GM12872 (cell line): ENCODE results near the gene PHTF1.

Experiments
- CTCF ChIP-seq: IDR thresholded peaks from 3 replicates; pipeline ENCODE4 v1.5.1; 2011; ENCODE audit warnings: low read depth, mild to moderate bottlenecking, low read length, moderate library complexity; ENCODE audit not compliant: insufficient read depth

Gene PHTF1

GRCh38 chr1:113744114-113744513 is 15.2 kb downstream of the PHTF1 start:
- TF ChIP-seq CTCF = no peak

GRCh38 chr1:113742515-113742914 is 16.8 kb downstream of the PHTF1 start:
- no peak for TF ChIP-seq CTCF

GRCh38 chr1:113734357-113735055 is 24.8 kb downstream of the PHTF1 start:
- TF ChIP-seq CTCF = no peak

GRCh38 chr1:113732802-113733201 is 26.5 kb downstream of the PHTF1 start:
- no peak for TF ChIP-seq CTCF

- no peak for TF ChIP-seq CTCF
These were observed 38.3 kb downstream of the PHTF1 start for GRCh38 chr1:113721010-113721409.

- no peak for TF ChIP-seq CTCF
These were observed 44.5 kb downstream of the PHTF1 start for GRCh38 chr1:113714606-113715269.

GRCh38 chr1:113701429-113701828 is 57.9 kb downstream of the PHTF1 start:
- TF ChIP-seq CTCF = no peak
